ENCODE results near the gene S100A4.

Gene S100A4

DNA sequence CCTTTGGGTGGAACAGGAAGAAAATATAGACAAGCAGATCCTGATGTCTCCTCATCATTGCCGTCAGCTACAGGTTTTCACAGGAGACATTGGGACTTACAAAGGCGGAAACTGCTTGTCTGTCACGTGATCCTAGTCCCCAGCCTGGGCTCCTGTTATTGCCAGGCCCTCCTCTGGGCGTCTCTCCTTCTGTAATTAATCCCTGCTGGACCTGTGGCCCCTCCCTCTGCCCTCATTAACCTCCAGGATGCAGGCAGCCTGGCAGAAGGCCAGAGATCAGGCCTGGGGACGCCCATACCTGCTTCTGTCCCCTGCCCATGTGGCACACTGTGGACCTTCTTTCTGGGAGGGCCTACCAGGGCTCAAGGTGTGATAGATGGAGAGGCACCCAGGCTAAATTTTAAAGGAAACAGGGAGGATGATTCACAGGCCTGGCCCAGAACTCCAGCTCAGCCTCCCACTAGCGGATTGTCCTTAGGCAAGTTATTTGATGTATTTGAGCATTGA, 7.2 kb downstream of the S100A4 start:
- H3K27ac ChIP-seq: no peak overlapping the region
- TF ChIP-seq, protein P1, sequence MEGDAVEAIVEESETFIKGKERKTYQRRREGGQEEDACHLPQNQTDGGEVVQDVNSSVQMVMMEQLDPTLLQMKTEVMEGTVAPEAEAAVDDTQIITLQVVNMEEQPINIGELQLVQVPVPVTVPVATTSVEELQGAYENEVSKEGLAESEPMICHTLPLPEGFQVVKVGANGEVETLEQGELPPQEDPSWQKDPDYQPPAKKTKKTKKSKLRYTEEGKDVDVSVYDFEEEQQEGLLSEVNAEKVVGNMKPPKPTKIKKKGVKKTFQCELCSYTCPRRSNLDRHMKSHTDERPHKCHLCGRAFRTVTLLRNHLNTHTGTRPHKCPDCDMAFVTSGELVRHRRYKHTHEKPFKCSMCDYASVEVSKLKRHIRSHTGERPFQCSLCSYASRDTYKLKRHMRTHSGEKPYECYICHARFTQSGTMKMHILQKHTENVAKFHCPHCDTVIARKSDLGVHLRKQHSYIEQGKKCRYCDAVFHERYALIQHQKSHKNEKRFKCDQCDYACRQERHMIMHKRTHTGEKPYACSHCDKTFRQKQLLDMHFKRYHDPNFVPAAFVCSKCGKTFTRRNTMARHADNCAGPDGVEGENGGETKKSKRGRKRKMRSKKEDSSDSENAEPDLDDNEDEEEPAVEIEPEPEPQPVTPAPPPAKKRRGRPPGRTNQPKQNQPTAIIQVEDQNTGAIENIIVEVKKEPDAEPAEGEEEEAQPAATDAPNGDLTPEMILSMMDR (conservative IDR thresholded peaks at IDR 0.05): no peak
- no peak for TF ChIP-seq ZFX (IDR thresholded peaks at IDR 0.05)

DNA sequence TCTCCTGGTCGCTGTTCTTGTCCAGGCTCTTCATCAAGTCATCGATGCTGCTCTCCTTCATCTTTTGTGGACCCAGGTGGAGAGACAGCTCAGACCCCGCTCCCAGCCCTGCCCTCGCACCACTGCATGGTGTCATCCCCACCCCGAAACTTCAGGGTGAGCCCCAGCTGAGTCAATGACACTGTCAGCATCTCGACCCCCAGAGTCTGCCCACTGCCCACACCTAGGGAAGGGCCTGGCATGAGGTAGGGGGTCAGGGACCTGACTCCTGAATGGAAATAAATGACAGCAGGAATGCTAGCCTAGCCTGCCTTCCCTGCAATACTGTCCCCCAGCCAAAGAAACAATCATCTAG, 8.3 kb downstream of the S100A4 start:
- no peak for TF ChIP-seq ZFX (IDR thresholded peaks at IDR 0.05)
- TF ChIP-seq, protein P1 (conservative IDR thresholded peaks at IDR 0.05): no peak
- no peak overlapping the region for H3K27ac ChIP-seq

DNA sequence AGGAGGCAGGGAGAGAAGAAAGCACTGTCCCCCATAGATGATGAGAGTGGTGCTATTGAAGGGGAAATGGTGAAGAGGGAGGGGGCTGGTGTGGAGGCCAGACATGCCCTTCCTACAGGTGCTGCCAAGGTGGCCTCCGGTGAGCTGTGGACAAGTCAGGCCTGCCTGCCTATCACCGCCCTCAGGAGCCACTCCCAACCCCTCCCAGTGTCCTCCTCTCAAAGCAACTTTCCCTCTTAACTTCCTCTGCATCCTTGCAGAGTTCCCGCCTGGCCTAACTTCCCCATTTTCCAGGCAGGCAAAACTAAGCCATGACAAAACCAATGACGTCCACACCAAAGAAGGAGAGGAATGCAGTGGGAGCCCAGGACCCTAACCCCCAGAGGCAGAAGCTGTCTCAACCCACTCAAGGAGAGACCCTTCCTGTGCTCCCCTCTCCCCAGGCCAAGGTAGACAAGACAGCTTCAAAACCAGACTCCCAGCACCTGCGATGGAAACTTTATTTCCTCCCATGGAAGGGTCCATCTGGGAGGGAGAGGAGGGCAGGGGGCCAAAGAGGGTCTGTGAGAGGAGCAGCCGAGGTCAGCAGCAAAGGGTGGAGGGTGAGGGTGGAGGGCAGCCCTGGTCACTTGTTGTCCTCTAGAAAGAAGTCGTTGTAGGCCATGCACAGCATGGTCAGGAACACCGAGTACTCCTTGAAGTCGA, 8.8 kb downstream of the S100A4 start:
- H3K27ac ChIP-seq: no peak overlapping the region
- TF ChIP-seq, protein P1 (conservative IDR thresholded peaks at IDR 0.05): no peak
- no peak for TF ChIP-seq ZFX (IDR thresholded peaks at IDR 0.05)

DNA sequence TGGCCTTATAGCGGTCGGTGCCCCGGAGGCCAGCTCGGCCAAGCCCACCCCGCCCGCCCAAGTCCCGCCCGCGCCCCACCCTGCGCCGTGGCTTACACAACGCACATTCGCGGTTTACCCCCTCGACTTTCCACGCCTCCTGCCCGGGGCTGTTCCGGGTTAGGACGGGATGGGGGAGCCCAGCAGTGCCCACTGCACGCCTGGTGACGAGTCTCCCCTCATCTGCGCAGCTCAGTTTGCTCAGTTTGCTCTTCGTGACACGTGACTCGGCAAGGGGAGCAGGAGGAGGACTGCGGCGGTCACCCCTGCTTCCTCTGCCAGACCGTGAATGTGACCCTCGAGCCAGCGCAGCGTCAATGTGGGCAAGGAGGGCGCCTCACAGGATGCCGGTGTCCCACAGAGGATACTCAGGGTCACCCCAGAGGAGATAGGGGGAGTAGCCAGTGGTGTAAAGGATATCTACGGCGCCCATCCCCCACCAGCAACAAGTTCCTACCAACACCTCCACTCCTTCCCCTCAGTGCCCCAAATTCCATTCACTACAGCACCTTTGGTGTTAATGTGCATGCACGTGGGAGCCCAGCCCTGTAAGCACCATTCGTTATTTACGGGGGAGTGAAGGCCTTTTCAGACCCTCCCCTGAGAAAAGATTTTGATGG, 9.5 kb downstream of the S100A4 start:
- H3K27ac ChIP-seq: no peak overlapping the region
- TF ChIP-seq, protein P1 (conservative IDR thresholded peaks at IDR 0.05): no peak
- TF ChIP-seq ZFX (IDR thresholded peaks at IDR 0.05): no peak

DNA sequence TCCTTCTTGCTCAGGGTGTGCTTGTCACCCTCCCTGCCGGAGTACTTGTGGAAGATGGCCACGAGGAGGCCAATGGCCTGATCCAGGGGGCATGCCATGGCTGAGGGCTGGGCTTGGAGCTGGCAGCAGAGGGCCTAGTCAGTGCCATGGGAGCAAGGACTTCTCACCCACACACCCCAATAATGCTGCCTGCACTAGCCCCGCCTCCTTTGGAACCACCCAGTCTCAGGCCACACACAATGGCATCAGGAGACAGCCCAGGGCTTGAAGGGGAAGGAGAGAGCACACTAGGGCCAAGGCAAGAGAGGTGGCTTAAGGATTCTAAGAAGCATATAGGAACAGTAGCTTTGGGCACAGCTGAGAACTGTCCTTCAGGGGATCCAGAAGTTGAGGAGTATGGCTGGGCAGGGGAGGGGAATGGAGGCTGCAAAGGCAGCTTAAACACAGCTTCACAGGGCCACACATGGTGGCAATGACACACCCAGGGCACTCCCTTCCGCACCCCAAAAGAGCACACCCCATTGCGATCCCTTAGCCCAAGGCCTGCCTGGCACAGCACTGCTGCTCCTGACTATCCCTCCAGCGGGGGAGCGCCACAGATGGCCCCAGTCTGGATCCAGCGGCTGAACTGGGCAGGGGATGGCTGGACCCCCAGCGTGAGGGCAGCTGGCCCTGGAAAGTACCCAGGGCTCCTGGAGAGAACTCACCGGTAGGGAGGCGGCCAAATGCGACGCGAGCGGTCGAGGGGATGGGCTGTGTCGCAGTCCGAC, 10.2 kb downstream of the S100A4 start, which contains the start of gene S100A6:
S100A6 (minus strand) TSS at position 750 of the 770 bp plus-strand sequence; CDS start at position 98, 652 bp downstream.
- TF ChIP-seq ZFX (IDR thresholded peaks at IDR 0.05): no peak
- TF ChIP-seq, protein P1 (conservative IDR thresholded peaks at IDR 0.05): no peak
- no peak within 1 kb of the TSS for H3K27ac ChIP-seq

DNA sequence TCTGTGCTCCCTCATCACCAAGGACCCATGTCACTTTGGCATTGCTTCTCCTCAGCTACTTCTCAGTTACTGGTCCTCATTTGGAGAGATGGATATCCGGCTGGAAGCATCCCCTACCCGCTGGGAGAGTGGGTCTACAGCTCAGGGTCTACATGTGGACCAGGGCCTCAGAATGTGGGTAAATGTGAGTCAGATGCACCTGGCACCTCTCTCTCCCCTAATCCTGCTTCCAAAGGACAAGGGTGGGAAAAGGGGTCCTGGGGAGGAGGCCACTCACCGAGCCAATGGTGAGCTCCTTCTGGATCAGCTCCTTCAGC, 10.7 kb downstream of the S100A4 start:
- no peak overlapping the region for H3K27ac ChIP-seq
- no peak for TF ChIP-seq ZFX (IDR thresholded peaks at IDR 0.05)
- TF ChIP-seq, protein P1 (conservative IDR thresholded peaks at IDR 0.05): no peak

Data from C4-2B (cell line).